Keratinocyte (primary cell): ENCODE data around the gene BASP1. TPM values are rescaled to one million over a fixed set of nuclear protein-coding genes. Genes with fewer than 3 reads are reported as not detected.

ENCODE experiments used
- DNase-seq: peaks from one replicate; pipeline ENCODE4 v3.0.0-alpha.2; 2011; ENCODE audit warnings: low read depth, missing footprints, low spot score
- FAIRE-seq: peaks from 2 replicates; lab custom pipeline; 2011; peaks lifted over from hg19 to GRCh38; lab: Jason Lieb, UNC
- H2AFZ ChIP-seq: 2 replicates; pipeline ENCODE4 v1.6.0; 2012; ENCODE audit warnings: low read length, control low read depth, inconsistent platforms; ENCODE audit not compliant: control insufficient read depth
- H3K27ac ChIP-seq: 2 replicates; pipeline ENCODE4 v1.5.1; 2011; ENCODE audit warnings: low read length; ENCODE audit not compliant: control insufficient read depth, insufficient read depth
- H3K27me3 ChIP-seq: 3 replicates; pipeline ENCODE4 v1.6.0; 2011; ENCODE audit warnings: low read length; ENCODE audit not compliant: control insufficient read depth, insufficient read depth; ENCODE audit errors: extremely low read depth
- H3K36me3 ChIP-seq, 2 experiments: 2 replicates in 1 of 2; 3 replicates in 1 of 2; pipeline ENCODE4 v1.5.1; 2011; ENCODE audit warnings: low read length in 2 of 2, mild to moderate bottlenecking in 1 of 2; ENCODE audit not compliant: control insufficient read depth in 2 of 2, insufficient read depth in 2 of 2; ENCODE audit errors: extremely low read depth in 1 of 2
- H3K4me1 ChIP-seq: 3 replicates; pipeline ENCODE4 v1.5.1; 2011; ENCODE audit warnings: low read length; ENCODE audit not compliant: control insufficient read depth, insufficient read depth; ENCODE audit errors: extremely low read depth
- H3K4me2 ChIP-seq: 3 replicates; pipeline ENCODE4 v1.6.0; 2011; ENCODE audit warnings: low read depth, low read length; ENCODE audit not compliant: control insufficient read depth, insufficient read depth; ENCODE audit errors: extremely low read depth
- H3K4me3 ChIP-seq, 3 experiments: fragments of 200-600 bp in 1 of 3; sonication (generic) in 1 of 3; 2 replicates in 2 of 3; 3 replicates in 1 of 3; pipeline ENCODE4 v1.5.1; 2011 to 2016; ENCODE audit warnings: low read length in 3 of 3, mild to moderate bottlenecking in 3 of 3, control low read depth in 2 of 3, inconsistent platforms in 1 of 3, low read depth in 1 of 3, mixed read lengths in 1 of 3, mixed run types in 1 of 3, moderate library complexity in 1 of 3; ENCODE audit not compliant: control insufficient read depth in 2 of 3, insufficient read depth in 2 of 3; ENCODE audit errors: extremely low read depth in 1 of 3
- H3K79me2 ChIP-seq: 2 replicates; pipeline ENCODE4 v1.6.0; 2012; ENCODE audit warnings: low read length; ENCODE audit not compliant: control insufficient read depth, insufficient read depth
- H3K9ac ChIP-seq: 3 replicates; pipeline ENCODE4 v1.6.0; 2011; ENCODE audit warnings: low read length; ENCODE audit not compliant: control insufficient read depth, insufficient read depth; ENCODE audit errors: extremely low read depth
- H3K9me1 ChIP-seq: 3 replicates; pipeline ENCODE4 v1.6.0; 2011; ENCODE audit warnings: low read length; ENCODE audit not compliant: control insufficient read depth, insufficient read depth; ENCODE audit errors: extremely low read depth
- H3K9me3 ChIP-seq: 2 replicates; pipeline ENCODE4 v1.5.1; 2012; ENCODE audit warnings: low read depth, low read length; ENCODE audit not compliant: control insufficient read depth
- H4K20me1 ChIP-seq: 3 replicates; pipeline ENCODE4 v1.6.0; 2011; ENCODE audit warnings: low read length; ENCODE audit not compliant: control insufficient read depth, insufficient read depth; ENCODE audit errors: extremely low read depth
- CTCF ChIP-seq, 3 experiments: IDR thresholded peaks in 1 of 3; conservative IDR thresholded peaks in 1 of 3; optimal IDR thresholded peaks in 1 of 3; 2 replicates in 2 of 3; 3 replicates in 1 of 3; pipeline versions ENCODE3 to v1.5.1; 2011; ENCODE audit warnings: low read length in 3 of 3, mild to moderate bottlenecking in 3 of 3, moderate library complexity in 2 of 3, control low read depth in 1 of 3, inconsistent platforms in 1 of 3; ENCODE audit not compliant: insufficient read depth in 2 of 3; ENCODE audit errors: extremely low read depth in 1 of 3
- EZH2 ChIP-seq: IDR thresholded peaks from one replicate; pipeline ENCODE4 v1.6.1; 2012; ENCODE audit warnings: inconsistent platforms, mild to moderate bottlenecking, low read length, moderate library complexity
- dilution Hi-C: fragments of 300-500 bp; cut with MboI; formaldehyde crosslinking; loops from one replicate; pipeline ENCODE4 v1.7.0; 2020; ENCODE audit warnings: low sequenced_read_pairs; ENCODE audit not compliant: extremely low pct_ligation_motif_present
- polyA plus RNA-seq, 5 experiments: library from polyadenylated mRNA; depleted of rRNA in 3 of 5; stranded (reverse) in 3 of 5; stranded (forward) in 1 of 5; unstranded in 1 of 5; fragments of >200 nt; gene quantifications; 1 replicate in 1 of 5; 2 replicates in 3 of 5; 3 replicates in 1 of 5; pipeline versions ENCODE4 v1.2.1 to v1.2.3, GENCODE V29; 2011 to 2012; ENCODE audit warnings: missing spikeins in 2 of 5, low read depth in 1 of 5, low replicate concordance in 1 of 5

The BASP1 gene
- polyA plus RNA-seq, 1 donor (not counting 4 experiments of a cell fraction or from before 2014, with no cell fraction given): 127 TPM

GRCh38 chr5:17234374-17234773 is 16.9 kb downstream of the BASP1 start:
- Histone ChIP-seq H2AFZ (no peak overlapping the region), H3K4me2 (no peak overlapping the region), H4K20me1 (peaks cover under 1% of the 10 kb centered on the region), H3K79me2 (peaks cover 78% of the 10 kb centered on the region), H3K9me1 (no peaks in the 10 kb centered on the region), H3K4me1 (peaks cover 18% of the 10 kb centered on the region), H3K9ac (no peak overlapping the region), H3K4me3 (no peak overlapping the region), H3K9me3 (no peaks in the 10 kb centered on the region), H3K36me3 (peaks cover 4 to 13% of the 10 kb centered on the region in 2 experiments), H3K27me3 (no peaks in the 10 kb centered on the region), H3K27ac (no peak overlapping the region)
- dilution Hi-C loops: no loop called here
- TF ChIP-seq EZH2 (no peak), CTCF (optimal IDR thresholded peaks at IDR 0.05 in 1 of 3, IDR thresholded peaks at IDR 0.05 in 1 of 3, conservative IDR thresholded peaks at IDR 0.05 in 1 of 3; ENCODE audit: extremely low read depth in 1 of 3, insufficient read depth in 2 of 3, low read length in 3 of 3) (no peak)
- DNase-seq (no peak), FAIRE-seq (no peak)

GRCh38 chr5:17235731-17236330 is 18.4 kb downstream of the BASP1 start:
- no peak for TF ChIP-seq CTCF (optimal IDR thresholded peaks at IDR 0.05 in 1 of 3, IDR thresholded peaks at IDR 0.05 in 1 of 3, conservative IDR thresholded peaks at IDR 0.05 in 1 of 3; ENCODE audit: extremely low read depth in 1 of 3, insufficient read depth in 2 of 3, low read length in 3 of 3)
- no peak for TF ChIP-seq EZH2
- FAIRE-seq (no peak), DNase-seq (no peak)
- Histone ChIP-seq H3K79me2 (peaks cover 80% of the 10 kb centered on the region), H3K36me3 (peaks cover 4 to 13% of the 10 kb centered on the region in 2 experiments), H4K20me1 (no peaks in the 10 kb centered on the region), H3K4me2 (no peak overlapping the region), H3K9me1 (no peaks in the 10 kb centered on the region), H3K4me1 (peaks cover 20% of the 10 kb centered on the region), H3K27me3 (no peaks in the 10 kb centered on the region), H3K9ac (no peak overlapping the region), H2AFZ (no peak overlapping the region), H3K9me3 (no peaks in the 10 kb centered on the region), H3K4me3 (no peak overlapping the region), H3K27ac (no peak overlapping the region)
- dilution Hi-C loops: no loop called here
